Uterus (tissue), 4 donors: Measurements from ENCODE around the gene RASA3. TPM values are rescaled to one million over a fixed set of nuclear protein-coding genes. Genes with fewer than 3 reads are reported as not detected.
"Not testable (repeated sequence)": the region's sequence is repeated elsewhere in the genome, so short reads cannot be mapped to it uniquely, and the experiment has no call there.

ENCODE experiments used
- DNase-seq, 2 donors: peaks; one replicate each; pipeline ENCODE4 v3.0.0-alpha.2; 2019 to 2020
- H3K27ac ChIP-seq, 2 donors: fragments of 200-600 bp; sonication (generic); 1 replicate in 1 of 2; 2 replicates in 1 of 2; pipeline ENCODE4 v1.5.1; 2016 to 2018
- H3K27me3 ChIP-seq, 2 donors: fragments of 200-600 bp; sonication (generic); one replicate each; pipeline ENCODE4 v1.5.1; 2018 to 2019; ENCODE audit warnings: control low read depth in 1 of 2
- H3K36me3 ChIP-seq, 2 donors: fragments of 200-600 bp; sonication (generic); one replicate each; pipeline ENCODE4 v1.5.1; 2019; ENCODE audit warnings: control low read depth in 1 of 2
- H3K4me1 ChIP-seq, 2 donors: fragments of 200-600 bp; sonication (generic); one replicate each; pipeline ENCODE4 v1.5.1; 2018 to 2019; ENCODE audit warnings: control low read depth in 1 of 2
- H3K4me3 ChIP-seq, 2 donors: fragments of 200-600 bp; sonication (generic); 1 replicate in 1 of 2; 2 replicates in 1 of 2; pipeline ENCODE4 v1.5.1; 2018 to 2019; ENCODE audit warnings: mild to moderate bottlenecking in 1 of 2
- H3K9me3 ChIP-seq, 2 donors: fragments of 200-600 bp; sonication (generic); one replicate each; pipeline ENCODE4 v1.5.1; 2019; ENCODE audit warnings: control low read depth in 1 of 2
- POLR2A ChIP-seq, 2 donors: fragments of 450-650 bp; IDR thresholded peaks; one replicate each; pipeline ENCODE4 v1.6.1; 2016; ENCODE audit warnings: antibody characterized with exemption in 2 of 2, mild to moderate bottlenecking in 1 of 2, moderate library complexity in 1 of 2
- intact Hi-C: fragments of 100-400 bp; cut with DNase I; formaldehyde crosslinking; loops from one replicate; pipeline ENCODE4 v1.15.1; 2023; ENCODE audit warnings: low total_unique reads
- total RNA-seq, 4 donors: library from RNA; depleted of rRNA in 3 of 4; stranded (reverse); fragments of >200 nt in 3 of 4; gene quantifications; one replicate each; pipeline versions ENCODE4 v1.1.0 to v1.2.4, GENCODE V29; 2014 to 2023
- TF ChIP-seq, protein P1 (sequence below), 4 experiments: fragments of 200-600 bp in 2 of 4; fragments of 450-650 bp in 2 of 4; sonication (generic) in 2 of 4; IDR thresholded peaks; one replicate each; pipeline ENCODE4 v1.5.1; 2016 to 2019; ENCODE audit warnings: antibody characterized with exemption in 4 of 4, mild to moderate bottlenecking in 2 of 4, moderate library complexity in 1 of 4
- donor health status: DM: yes; HTN: yes; CAD: no.

The RASA3 gene
- total RNA-seq, 4 donors from 2014 or later = 8.5 to 31.6 (median 17.2) TPM

DNA sequence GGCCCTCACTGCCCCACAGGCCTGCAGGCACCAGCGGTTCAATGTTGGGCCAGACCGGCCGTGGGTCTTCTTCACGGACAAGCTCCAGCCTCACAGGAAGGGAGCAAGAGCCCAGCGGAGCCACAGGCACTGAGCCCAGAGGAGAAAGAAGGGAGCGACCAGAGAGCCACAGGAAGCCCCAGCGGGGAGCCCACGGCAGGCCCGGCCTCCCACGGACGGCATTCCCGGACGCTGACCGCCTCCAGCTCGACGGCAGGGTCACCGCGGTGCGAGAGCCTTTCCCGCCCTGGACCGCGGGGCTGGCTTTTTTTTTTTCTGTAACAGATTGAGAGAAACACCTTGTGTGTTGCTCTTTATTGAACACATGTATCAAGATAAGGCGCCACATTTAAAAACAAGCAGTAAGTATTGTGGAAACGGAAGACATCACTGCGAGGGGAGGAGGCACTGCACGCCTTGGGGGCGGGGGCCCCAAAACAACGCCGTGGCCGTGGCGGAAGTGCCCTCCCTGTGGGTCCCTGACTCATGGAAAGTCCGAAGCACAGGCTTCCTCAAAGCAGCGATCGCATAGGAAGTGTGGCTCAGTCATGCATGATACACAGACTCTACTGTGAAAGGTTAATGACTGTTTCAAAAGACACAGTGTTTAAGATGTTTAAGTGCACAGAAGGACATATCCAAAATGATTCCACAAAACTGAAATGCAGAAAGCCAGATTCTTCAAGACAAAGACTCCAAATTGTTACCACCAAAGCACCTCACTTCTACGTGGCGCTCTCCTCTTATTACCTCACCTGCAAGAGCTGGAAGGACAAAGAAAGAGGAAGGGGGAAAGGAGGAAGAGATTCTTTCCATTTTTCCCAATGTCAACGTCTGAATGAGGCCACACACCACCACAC, 3.5 kb downstream of the RASA3 start:
- intact Hi-C loops = no loop called here
- H3K4me3 ChIP-seq = peak overlapping the region; percentile 6 to 22
- no peaks in the 10 kb centered on the region for H3K27me3 ChIP-seq
- H3K36me3 ChIP-seq = no peaks in the 10 kb centered on the region
- H3K9me3 ChIP-seq = no peaks in the 10 kb centered on the region
- DNase-seq = peak; percentile 65 to 69
- peaks cover 0 to 24% of the 10 kb centered on the region in 2 donors for H3K4me1 ChIP-seq
- TF ChIP-seq POLR2A (IDR thresholded peaks at IDR 0.05) = peak in 1 of 2 donors; percentile 51
- TF ChIP-seq, protein P1, sequence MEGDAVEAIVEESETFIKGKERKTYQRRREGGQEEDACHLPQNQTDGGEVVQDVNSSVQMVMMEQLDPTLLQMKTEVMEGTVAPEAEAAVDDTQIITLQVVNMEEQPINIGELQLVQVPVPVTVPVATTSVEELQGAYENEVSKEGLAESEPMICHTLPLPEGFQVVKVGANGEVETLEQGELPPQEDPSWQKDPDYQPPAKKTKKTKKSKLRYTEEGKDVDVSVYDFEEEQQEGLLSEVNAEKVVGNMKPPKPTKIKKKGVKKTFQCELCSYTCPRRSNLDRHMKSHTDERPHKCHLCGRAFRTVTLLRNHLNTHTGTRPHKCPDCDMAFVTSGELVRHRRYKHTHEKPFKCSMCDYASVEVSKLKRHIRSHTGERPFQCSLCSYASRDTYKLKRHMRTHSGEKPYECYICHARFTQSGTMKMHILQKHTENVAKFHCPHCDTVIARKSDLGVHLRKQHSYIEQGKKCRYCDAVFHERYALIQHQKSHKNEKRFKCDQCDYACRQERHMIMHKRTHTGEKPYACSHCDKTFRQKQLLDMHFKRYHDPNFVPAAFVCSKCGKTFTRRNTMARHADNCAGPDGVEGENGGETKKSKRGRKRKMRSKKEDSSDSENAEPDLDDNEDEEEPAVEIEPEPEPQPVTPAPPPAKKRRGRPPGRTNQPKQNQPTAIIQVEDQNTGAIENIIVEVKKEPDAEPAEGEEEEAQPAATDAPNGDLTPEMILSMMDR (IDR thresholded peaks at IDR 0.05) = no peak
- peak overlapping the region; percentile 61 to 75 for H3K27ac ChIP-seq

DNA sequence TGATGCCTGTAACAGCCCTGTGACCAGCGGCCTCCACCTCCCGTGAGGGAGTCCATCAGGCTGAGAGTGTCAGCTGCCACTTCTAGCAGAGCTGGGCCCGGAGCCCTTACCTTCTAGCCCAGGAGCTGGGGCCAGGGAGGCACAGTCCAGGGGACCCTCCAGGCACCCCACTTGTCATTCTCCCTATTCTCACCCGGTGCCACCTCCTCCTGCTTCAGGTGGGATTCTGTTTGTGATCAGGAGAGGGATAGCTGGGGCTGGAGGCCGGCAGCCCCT, 4.1 kb downstream of the RASA3 start:
- Histone ChIP-seq H3K27me3 (no peaks in the 10 kb centered on the region), H3K9me3 (no peaks in the 10 kb centered on the region), H3K27ac (peak overlapping the region; percentile 61 to 75), H3K4me1 (peaks cover 0 to 24% of the 10 kb centered on the region in 2 donors), H3K4me3 (no peak overlapping the region), H3K36me3 (no peaks in the 10 kb centered on the region)
- no peak for DNase-seq
- no peak for TF ChIP-seq POLR2A (IDR thresholded peaks at IDR 0.05)
- TF ChIP-seq, protein P1 (IDR thresholded peaks at IDR 0.05) = no peak
- intact Hi-C loops = no loop called here

DNA sequence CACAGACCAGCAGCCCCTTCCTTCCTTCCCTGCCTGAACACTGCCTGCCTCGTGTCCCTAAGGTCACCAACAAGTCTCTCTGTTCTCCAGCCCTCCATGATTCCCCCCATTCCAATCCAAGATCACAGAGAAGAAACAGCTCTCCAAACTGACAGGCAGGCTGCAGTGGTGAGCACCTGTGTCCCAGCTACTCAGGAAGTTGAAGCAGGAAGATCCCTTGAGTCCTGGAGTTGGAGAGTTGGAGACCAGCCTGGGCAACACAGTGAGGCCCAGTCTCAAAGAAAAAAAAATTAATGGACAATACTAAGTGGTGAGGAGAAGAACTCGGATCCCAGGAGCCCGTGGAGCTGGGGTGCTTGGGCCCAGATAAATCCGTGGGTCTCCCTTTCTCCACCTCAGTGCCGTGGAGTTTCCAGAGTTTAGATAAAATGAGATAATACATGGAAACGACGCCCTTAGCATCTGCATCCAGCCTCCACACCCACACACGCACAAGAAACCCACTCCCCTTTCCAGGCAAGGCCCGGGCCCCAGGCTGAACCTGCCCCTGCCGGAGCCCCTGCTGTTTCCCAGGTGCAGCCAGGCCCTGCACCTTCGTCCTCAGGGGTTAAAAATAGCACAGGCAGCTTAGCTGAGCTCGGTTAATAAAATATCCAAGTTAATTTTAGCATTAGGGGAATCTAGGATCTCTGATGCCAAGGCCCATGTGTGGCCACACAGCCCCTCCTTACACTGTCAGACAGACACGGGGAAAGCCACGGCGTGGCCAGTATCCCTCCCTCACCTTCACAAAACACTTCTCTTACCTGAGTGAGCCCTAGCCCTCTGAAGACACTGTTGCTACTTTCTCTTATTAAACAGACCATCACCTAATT, 4.7 kb downstream of the RASA3 start:
- intact Hi-C loops = no loop called here

DNA sequence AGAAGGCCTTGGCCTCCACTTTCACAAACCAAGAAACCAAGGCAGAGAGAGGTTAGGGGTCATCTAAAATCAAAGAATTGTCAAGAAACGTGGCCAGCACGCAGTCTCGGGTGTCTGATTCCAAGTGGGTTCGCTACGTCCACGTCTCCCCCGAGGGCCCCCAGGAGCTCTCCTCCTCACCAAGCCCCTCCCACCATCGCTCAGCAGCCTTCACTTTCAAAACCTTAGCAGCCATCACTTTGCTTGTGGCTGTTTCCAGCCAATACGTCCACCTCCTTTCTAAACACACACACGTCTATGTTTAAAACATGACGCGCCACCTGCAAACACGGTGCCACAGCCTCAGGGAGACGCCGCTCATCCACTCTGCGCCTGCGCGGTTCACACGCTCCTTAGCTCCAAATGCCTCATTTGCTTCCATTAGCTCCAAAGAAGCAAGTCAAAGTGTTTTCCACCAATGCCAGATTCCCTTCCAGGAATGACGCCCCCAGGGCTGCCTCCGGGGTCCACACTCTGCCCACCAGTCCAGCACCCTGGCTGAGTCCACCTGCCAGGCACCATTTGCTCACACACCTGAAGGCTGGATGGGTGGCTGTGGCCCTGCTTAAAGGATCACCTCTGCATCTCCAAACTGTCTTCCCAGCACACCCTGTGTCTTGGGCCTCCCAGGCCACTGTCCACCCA, 5.5 kb downstream of the RASA3 start:
- H3K36me3 ChIP-seq = no peaks in the 10 kb centered on the region
- no peak for TF ChIP-seq POLR2A (IDR thresholded peaks at IDR 0.05)
- TF ChIP-seq, protein P1 (IDR thresholded peaks at IDR 0.05) = no peak
- no peaks in the 10 kb centered on the region for H3K27me3 ChIP-seq
- H3K4me1 ChIP-seq = peaks cover 0 to 24% of the 10 kb centered on the region in 2 donors
- no peak for DNase-seq
- no peaks in the 10 kb centered on the region for H3K9me3 ChIP-seq
- no peak overlapping the region for H3K27ac ChIP-seq
- no peak overlapping the region for H3K4me3 ChIP-seq
- intact Hi-C loops = no loop called here

More for the DNA sequence above, 4.7 kb downstream of the RASA3 start:
- Histone ChIP-seq H3K4me3 (no peak overlapping the region), H3K4me1 (peaks cover 0 to 24% of the 10 kb centered on the region in 2 donors), H3K27ac (peak overlapping the region; percentile 61 to 75), H3K27me3 (no peaks in the 10 kb centered on the region), H3K9me3 (no peaks in the 10 kb centered on the region), H3K36me3 (no peaks in the 10 kb centered on the region)
- DNase-seq = no peak
- TF ChIP-seq, protein P1 (IDR thresholded peaks at IDR 0.05) = no peak
- no peak for TF ChIP-seq POLR2A (IDR thresholded peaks at IDR 0.05)

GRCh38 chr13:114126086-114126485, 6.3 kb downstream of the RASA3 start:
- H3K27ac ChIP-seq, H3K36me3 ChIP-seq, H3K27me3 ChIP-seq, H3K4me3 ChIP-seq, intact Hi-C loops, H3K9me3 ChIP-seq, DNase-seq: not testable (repeated sequence)
- H3K4me1 ChIP-seq = peaks cover 0 to 27% of the 10 kb centered on the region in 2 donors
